PC-3 (cell line): ENCODE results near the gene SURF4.

Source experiments
- CTCF ChIP-seq: fragments of 300-600 bp; sonication (generic); conservative IDR thresholded peaks from 2 replicates; pipeline ENCODE4 v1.5.1; 2017; ENCODE audit warnings: antibody characterized with exemption, low read depth, mild to moderate bottlenecking, low read length
- EZH2phosphoT487 ChIP-seq: fragments of 300-600 bp; sonication (generic); IDR thresholded peaks from 2 replicates; pipeline ENCODE4 v1.6.1; 2018; ENCODE audit warnings: mild to moderate bottlenecking, antibody characterized with exemption, low read length, borderline replicate concordance

GRCh38 chr9:133322701-133323100 lies 53.2 kb downstream of the SURF4 start:
- no peak for TF ChIP-seq CTCF
- TF ChIP-seq EZH2phosphoT487, result no peak
